ENCODE data around the gene DDIT4. TPM values are rescaled to one million over a fixed set of nuclear protein-coding genes. Genes with fewer than 3 reads are reported as not detected.
"Not testable (repeated sequence)": the region's sequence is repeated elsewhere in the genome, so short reads cannot be mapped to it uniquely, and the experiment has no call there.

The DDIT4 gene
- 157 TPM for total RNA-seq (2021; ENCODE audit: unreplicated experiment)
- polyA plus RNA-seq (2012; ENCODE audit: insufficient read length) = 344 TPM
- percentile 98 among the genes with signal in this experiment for Bru-seq, nascent RNA
- percentile 98 among the genes with signal in this experiment for BruChase-seq, experiment 1, labeled RNA remaining after a 2-hour chase
- percentile 92 among the genes with signal in this experiment for BruChase-seq, experiment 2, labeled RNA remaining after a 6-hour chase
- long read RNA-seq, transcript DDIT4-201 (3 exons, 1,748 nt) = major isoform, 307 of 457 reads
- long read RNA-seq, transcript DDIT4-203 (2 exons, 753 nt) = minor isoform, 16 of 457 reads
- long read RNA-seq, partial matches to known transcripts = 0 of 457 reads
- long read RNA-seq, other reads (novel, unspliced or antisense) = 132 of 457 reads

DNA sequence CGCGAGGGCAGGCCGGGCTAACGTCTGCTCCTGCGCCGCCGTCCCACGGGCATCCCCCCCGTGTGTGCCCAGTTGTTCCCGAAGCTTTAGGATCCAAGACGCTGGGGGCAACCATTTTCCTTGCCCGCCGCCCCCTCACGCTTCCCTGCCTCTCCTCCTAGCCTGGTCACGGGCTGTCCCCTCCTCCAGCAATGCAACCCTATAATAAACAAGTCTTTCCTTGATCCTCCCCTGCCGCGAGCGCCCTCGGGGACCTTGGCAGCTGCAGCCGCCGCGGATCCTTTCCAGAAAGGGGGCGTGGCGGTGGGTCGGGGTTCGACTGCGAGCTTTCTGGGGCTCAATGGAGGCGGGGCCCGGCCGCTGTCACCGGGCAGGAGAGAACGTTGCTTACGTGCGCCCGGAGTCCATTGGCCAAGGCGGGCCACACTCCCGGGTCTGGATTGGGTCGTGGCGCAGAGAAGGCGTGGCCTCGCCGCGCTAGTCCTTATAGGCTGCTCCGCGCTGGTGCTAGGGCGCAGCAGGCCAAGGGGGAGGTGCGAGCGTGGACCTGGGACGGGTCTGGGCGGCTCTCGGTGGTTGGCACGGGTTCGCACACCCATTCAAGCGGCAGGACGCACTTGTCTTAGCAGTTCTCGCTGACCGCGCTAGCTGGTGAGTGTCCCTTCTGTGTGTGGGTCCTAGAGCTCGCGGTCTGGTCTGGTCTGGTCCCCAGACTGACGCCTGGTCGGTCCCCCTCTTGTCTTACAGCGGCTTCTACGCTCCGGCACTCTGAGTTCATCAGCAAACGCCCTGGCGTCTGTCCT is at the start of gene DDIT4:
DDIT4 (plus strand) TSS at position 515 of the 803 bp plus-strand sequence. CDS start 293 bp downstream, outside the sequence.
- in situ Hi-C loops (cut with HindIII; ENCODE audit: low pct_unique_long_range_greater_than_20kb, low sequenced_read_pairs) = no loop called here
- CTCF ChIA-PET = interaction anchor here (1.2 kb wide), 1 partner anchor 55 kb away, joined by 8 read pairs; no protein-coding TSS in a partner anchor
- no TSS peak for BruUV-seq (replicated peaks)

DNA sequence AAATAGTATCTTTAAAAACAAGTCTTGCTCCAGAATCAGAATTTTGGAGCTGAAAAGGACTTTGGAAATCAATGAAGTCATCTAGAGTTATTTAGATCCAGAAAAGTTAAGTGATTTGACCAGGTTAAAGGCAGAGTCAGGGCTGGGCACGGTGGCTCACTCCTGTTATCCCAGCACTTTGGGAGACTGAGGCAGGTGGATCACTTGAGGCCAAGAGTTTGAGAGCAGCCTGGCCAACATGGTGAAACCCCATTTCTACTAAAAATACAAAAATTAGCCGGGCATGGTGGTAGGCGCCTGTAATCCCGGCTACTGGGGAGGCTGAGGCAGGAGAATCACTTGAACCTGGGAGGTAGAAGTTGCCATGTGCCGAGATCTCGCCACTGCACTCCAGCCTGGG is 49.5 kb upstream of the DDIT4 start:
- DNase-seq (ENCODE audit: low read depth, low spot score); H3K27me3 ChIP-seq (ENCODE audit: control insufficient read depth, insufficient read depth, low read length); H3K9me3 ChIP-seq (ENCODE audit: control insufficient read depth, insufficient read depth, low read depth, low read length); H3K36me3 ChIP-seq (ENCODE audit: control insufficient read depth, insufficient read depth, low read length); intact Hi-C loops (cut with micrococcal nuclease; ENCODE audit: unreplicated experiment); BruUV-seq (replicated peaks); CTCF ChIA-PET; POLR2A ChIA-PET; ATAC-seq; H3K4me3 ChIP-seq (ENCODE audit: low read depth in 2 of 2, low read length in 2 of 2); in situ Hi-C loops (cut with HindIII; ENCODE audit: low pct_unique_long_range_greater_than_20kb, low sequenced_read_pairs): not testable (repeated sequence)
- Histone ChIP-seq H3K27ac (ENCODE audit: low read length) (peak overlapping the region; percentile 84; the same call in 1 of the 2 replicates), H3K4me1 (ENCODE audit: control insufficient read depth, insufficient read depth, low read length) (peaks cover 19% of the 10 kb centered on the region)

More for the DNA sequence above, at the start of gene DDIT4:
- peak within 1 kb of the TSS; percentile 91 for H3K27ac ChIP-seq (ENCODE audit: low read length)
- peak within 1 kb of the TSS; percentile 93 to 99 for H3K4me3 ChIP-seq (ENCODE audit: low read depth in 2 of 2, low read length in 2 of 2)
- H3K36me3 ChIP-seq (ENCODE audit: control insufficient read depth, insufficient read depth, low read length) = no peaks in the 10 kb centered on the region; the same call in 1 of the 2 replicates
- H3K27me3 ChIP-seq (ENCODE audit: control insufficient read depth, insufficient read depth, low read length) = no peaks in the 10 kb centered on the region
- intact Hi-C loops (cut with micrococcal nuclease; ENCODE audit: unreplicated experiment) = no loop called here
- peaks cover 40% of the 10 kb centered on the region for H3K4me1 ChIP-seq (ENCODE audit: control insufficient read depth, insufficient read depth, low read length)
- ATAC-seq = peak; percentile 91
- TF ChIP-seq, protein P1, sequence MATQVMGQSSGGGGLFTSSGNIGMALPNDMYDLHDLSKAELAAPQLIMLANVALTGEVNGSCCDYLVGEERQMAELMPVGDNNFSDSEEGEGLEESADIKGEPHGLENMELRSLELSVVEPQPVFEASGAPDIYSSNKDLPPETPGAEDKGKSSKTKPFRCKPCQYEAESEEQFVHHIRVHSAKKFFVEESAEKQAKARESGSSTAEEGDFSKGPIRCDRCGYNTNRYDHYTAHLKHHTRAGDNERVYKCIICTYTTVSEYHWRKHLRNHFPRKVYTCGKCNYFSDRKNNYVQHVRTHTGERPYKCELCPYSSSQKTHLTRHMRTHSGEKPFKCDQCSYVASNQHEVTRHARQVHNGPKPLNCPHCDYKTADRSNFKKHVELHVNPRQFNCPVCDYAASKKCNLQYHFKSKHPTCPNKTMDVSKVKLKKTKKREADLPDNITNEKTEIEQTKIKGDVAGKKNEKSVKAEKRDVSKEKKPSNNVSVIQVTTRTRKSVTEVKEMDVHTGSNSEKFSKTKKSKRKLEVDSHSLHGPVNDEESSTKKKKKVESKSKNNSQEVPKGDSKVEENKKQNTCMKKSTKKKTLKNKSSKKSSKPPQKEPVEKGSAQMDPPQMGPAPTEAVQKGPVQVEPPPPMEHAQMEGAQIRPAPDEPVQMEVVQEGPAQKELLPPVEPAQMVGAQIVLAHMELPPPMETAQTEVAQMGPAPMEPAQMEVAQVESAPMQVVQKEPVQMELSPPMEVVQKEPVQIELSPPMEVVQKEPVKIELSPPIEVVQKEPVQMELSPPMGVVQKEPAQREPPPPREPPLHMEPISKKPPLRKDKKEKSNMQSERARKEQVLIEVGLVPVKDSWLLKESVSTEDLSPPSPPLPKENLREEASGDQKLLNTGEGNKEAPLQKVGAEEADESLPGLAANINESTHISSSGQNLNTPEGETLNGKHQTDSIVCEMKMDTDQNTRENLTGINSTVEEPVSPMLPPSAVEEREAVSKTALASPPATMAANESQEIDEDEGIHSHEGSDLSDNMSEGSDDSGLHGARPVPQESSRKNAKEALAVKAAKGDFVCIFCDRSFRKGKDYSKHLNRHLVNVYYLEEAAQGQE (IDR thresholded peaks at IDR 0.05; ENCODE audit: insufficient read depth in 1 of 2, low read depth in 2 of 2, low read length in 1 of 2) = peak in 1 of 2 experiments; percentile 81; a peak in 2 of 4 replicates
- TF ChIP-seq TCF7L2 (IDR thresholded peaks at IDR 0.05; ENCODE audit: low read depth, low read length) (peak; percentile 84), POLR2AphosphoS5 (IDR thresholded peaks at IDR 0.05; ENCODE audit: low read depth, low read length) (peak; percentile 99), SIN3A (IDR thresholded peaks at IDR 0.05; ENCODE audit: borderline replicate concordance, insufficient read depth, low read depth, low read length) (peak; percentile 80; the same call in 1 of the 2 replicates)
- TF ChIP-seq, protein P2, sequence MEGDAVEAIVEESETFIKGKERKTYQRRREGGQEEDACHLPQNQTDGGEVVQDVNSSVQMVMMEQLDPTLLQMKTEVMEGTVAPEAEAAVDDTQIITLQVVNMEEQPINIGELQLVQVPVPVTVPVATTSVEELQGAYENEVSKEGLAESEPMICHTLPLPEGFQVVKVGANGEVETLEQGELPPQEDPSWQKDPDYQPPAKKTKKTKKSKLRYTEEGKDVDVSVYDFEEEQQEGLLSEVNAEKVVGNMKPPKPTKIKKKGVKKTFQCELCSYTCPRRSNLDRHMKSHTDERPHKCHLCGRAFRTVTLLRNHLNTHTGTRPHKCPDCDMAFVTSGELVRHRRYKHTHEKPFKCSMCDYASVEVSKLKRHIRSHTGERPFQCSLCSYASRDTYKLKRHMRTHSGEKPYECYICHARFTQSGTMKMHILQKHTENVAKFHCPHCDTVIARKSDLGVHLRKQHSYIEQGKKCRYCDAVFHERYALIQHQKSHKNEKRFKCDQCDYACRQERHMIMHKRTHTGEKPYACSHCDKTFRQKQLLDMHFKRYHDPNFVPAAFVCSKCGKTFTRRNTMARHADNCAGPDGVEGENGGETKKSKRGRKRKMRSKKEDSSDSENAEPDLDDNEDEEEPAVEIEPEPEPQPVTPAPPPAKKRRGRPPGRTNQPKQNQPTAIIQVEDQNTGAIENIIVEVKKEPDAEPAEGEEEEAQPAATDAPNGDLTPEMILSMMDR (IDR thresholded peaks at IDR 0.05) = no peak
- H3K9me3 ChIP-seq (ENCODE audit: control insufficient read depth, insufficient read depth, low read depth, low read length) = no peaks in the 10 kb centered on the region
- POLR2A ChIA-PET = interaction anchor here (0.6 to 0.8 kb wide), 3 partner anchors 58 to 546 kb away, joined by 3 to 17 read pairs (median 3); no protein-coding TSS in a partner anchor
- peak; percentile 94 for DNase-seq (ENCODE audit: low read depth, low spot score)
